ENCODE results near the gene EHBP1.

EHBP1 gene

GRCh38 chr2:63064197-63064596 lies 358.7 kb downstream of the EHBP1 start (continued):
- no peak for TF ChIP-seq YY2 (tag by site-specific recombination; IDR thresholded peaks at IDR 0.05)
- TF ChIP-seq KLF10 (tag by site-specific recombination; IDR thresholded peaks at IDR 0.05) = peak; percentile 69
- TF ChIP-seq REPIN1 (tag by site-specific recombination; IDR thresholded peaks at IDR 0.05; ENCODE audit: low read depth) = no peak
- no peak for TF ChIP-seq BCL11A (tag by site-specific recombination; IDR thresholded peaks at IDR 0.05; ENCODE audit: low read depth)
- TF ChIP-seq ZIC2 (tag by site-specific recombination; IDR thresholded peaks at IDR 0.05) = no peak
- no peak for TF ChIP-seq ZNF521 (tag by site-specific recombination; IDR thresholded peaks at IDR 0.05)
- TF ChIP-seq ZNF473 (tag by site-specific recombination; IDR thresholded peaks at IDR 0.05) = no peak
- no peak for TF ChIP-seq ZNF133 (tag by site-specific recombination; IDR thresholded peaks at IDR 0.05)
- TF ChIP-seq HOXC10 (CRISPR knock-in tag; IDR thresholded peaks at IDR 0.05) = no peak
- TF ChIP-seq ZNF391 (tag by site-specific recombination; IDR thresholded peaks at IDR 0.05; ENCODE audit: borderline replicate concordance, low read depth) = no peak
- TF ChIP-seq, protein P1, sequence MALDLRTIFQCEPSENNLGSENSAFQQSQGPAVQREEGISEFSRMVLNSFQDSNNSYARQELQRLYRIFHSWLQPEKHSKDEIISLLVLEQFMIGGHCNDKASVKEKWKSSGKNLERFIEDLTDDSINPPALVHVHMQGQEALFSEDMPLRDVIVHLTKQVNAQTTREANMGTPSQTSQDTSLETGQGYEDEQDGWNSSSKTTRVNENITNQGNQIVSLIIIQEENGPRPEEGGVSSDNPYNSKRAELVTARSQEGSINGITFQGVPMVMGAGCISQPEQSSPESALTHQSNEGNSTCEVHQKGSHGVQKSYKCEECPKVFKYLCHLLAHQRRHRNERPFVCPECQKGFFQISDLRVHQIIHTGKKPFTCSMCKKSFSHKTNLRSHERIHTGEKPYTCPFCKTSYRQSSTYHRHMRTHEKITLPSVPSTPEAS (tag by site-specific recombination; IDR thresholded peaks at IDR 0.05) = no peak
- no peak for TF ChIP-seq GLIS2 (tag by site-specific recombination; IDR thresholded peaks at IDR 0.05)
- TF ChIP-seq ZNF433 (tag by site-specific recombination; IDR thresholded peaks at IDR 0.05; ENCODE audit: low read depth) = no peak
- TF ChIP-seq ZBTB20 (tag by site-specific recombination; IDR thresholded peaks at IDR 0.05) = no peak
- TF ChIP-seq KLF16 (tag by site-specific recombination; IDR thresholded peaks at IDR 0.05) = no peak
- TF ChIP-seq MYNN (tag by site-specific recombination; IDR thresholded peaks at IDR 0.05; ENCODE audit: borderline replicate concordance) = no peak
- TF ChIP-seq ZNF146 (tag by site-specific recombination; IDR thresholded peaks at IDR 0.05) = no peak
- no peak for TF ChIP-seq KLF1 (tag by site-specific recombination; IDR thresholded peaks at IDR 0.05)
- no peak for TF ChIP-seq GFI1B (tag by site-specific recombination; IDR thresholded peaks at IDR 0.05)
- TF ChIP-seq ZNF777 (tag by site-specific recombination; IDR thresholded peaks at IDR 0.05; ENCODE audit: borderline replicate concordance) = no peak
- TF ChIP-seq ZNF837 (tag by site-specific recombination; IDR thresholded peaks at IDR 0.05) = no peak
- no peak for TF ChIP-seq ZNF404 (tag by site-specific recombination; IDR thresholded peaks at IDR 0.05)
- no peak for TF ChIP-seq ZNF223 (tag by site-specific recombination; IDR thresholded peaks at IDR 0.05)
- TF ChIP-seq ZNF426 (tag by site-specific recombination; IDR thresholded peaks at IDR 0.05) = no peak
- no peak for TF ChIP-seq RBAK (tag by site-specific recombination; IDR thresholded peaks at IDR 0.05)
- no peak for TF ChIP-seq KLF7 (tag by site-specific recombination; IDR thresholded peaks at IDR 0.05; ENCODE audit: borderline replicate concordance)
- no peak for TF ChIP-seq ZNF792 (tag by site-specific recombination; IDR thresholded peaks at IDR 0.05)
- TF ChIP-seq, protein P2, sequence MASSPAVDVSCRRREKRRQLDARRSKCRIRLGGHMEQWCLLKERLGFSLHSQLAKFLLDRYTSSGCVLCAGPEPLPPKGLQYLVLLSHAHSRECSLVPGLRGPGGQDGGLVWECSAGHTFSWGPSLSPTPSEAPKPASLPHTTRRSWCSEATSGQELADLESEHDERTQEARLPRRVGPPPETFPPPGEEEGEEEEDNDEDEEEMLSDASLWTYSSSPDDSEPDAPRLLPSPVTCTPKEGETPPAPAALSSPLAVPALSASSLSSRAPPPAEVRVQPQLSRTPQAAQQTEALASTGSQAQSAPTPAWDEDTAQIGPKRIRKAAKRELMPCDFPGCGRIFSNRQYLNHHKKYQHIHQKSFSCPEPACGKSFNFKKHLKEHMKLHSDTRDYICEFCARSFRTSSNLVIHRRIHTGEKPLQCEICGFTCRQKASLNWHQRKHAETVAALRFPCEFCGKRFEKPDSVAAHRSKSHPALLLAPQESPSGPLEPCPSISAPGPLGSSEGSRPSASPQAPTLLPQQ (tag by site-specific recombination; IDR thresholded peaks at IDR 0.05) = no peak
- TF ChIP-seq ZFHX2 (tag by site-specific recombination; conservative IDR thresholded peaks at IDR 0.05) = no peak
- no peak for TF ChIP-seq ZNF670 (tag by site-specific recombination; IDR thresholded peaks at IDR 0.05; ENCODE audit: low read depth)
- no peak for TF ChIP-seq ZNF132 (tag by site-specific recombination; IDR thresholded peaks at IDR 0.05; ENCODE audit: borderline replicate concordance)
- TF ChIP-seq ZNF518A (tag by site-specific recombination; conservative IDR thresholded peaks at IDR 0.05; ENCODE audit: low read depth) = no peak
- no peak for TF ChIP-seq ZNF10 (tag by site-specific recombination; IDR thresholded peaks at IDR 0.05)
- TF ChIP-seq, protein P3, sequence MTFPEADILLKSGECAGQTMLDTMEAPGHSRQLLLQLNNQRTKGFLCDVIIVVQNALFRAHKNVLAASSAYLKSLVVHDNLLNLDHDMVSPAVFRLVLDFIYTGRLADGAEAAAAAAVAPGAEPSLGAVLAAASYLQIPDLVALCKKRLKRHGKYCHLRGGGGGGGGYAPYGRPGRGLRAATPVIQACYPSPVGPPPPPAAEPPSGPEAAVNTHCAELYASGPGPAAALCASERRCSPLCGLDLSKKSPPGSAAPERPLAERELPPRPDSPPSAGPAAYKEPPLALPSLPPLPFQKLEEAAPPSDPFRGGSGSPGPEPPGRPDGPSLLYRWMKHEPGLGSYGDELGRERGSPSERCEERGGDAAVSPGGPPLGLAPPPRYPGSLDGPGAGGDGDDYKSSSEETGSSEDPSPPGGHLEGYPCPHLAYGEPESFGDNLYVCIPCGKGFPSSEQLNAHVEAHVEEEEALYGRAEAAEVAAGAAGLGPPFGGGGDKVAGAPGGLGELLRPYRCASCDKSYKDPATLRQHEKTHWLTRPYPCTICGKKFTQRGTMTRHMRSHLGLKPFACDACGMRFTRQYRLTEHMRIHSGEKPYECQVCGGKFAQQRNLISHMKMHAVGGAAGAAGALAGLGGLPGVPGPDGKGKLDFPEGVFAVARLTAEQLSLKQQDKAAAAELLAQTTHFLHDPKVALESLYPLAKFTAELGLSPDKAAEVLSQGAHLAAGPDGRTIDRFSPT (tag by site-specific recombination; IDR thresholded peaks at IDR 0.05) = no peak
- no peak for TF ChIP-seq ZNF416 (tag by site-specific recombination; IDR thresholded peaks at IDR 0.05)
